GM06990 (cell line): ENCODE measurements around the gene ZNF470.

Source experiments
- DNase-seq: peaks from one replicate; pipeline ENCODE4 v3.0.0-alpha.2; 2011; ENCODE audit not compliant: insufficient read length; ENCODE audit errors: extremely low read depth
- H3K27me3 ChIP-seq: replicated peaks from 2 replicates; pipeline ENCODE4 v1.6.0; 2011; ENCODE audit warnings: low read length; ENCODE audit not compliant: control insufficient read depth, insufficient read depth
- H3K36me3 ChIP-seq: 2 replicates; pipeline ENCODE4 v1.5.1; 2011; ENCODE audit warnings: low read length; ENCODE audit not compliant: control insufficient read depth, insufficient read depth
- H3K4me3 ChIP-seq: replicated peaks from 2 replicates; pipeline ENCODE4 v1.5.1; 2011; ENCODE audit warnings: low read depth, mild to moderate bottlenecking, control low read depth, low read length
- CTCF ChIP-seq: IDR thresholded peaks from 2 replicates; pipeline ENCODE4 v1.5.1; 2011; ENCODE audit warnings: low read length, control low read depth, mild to moderate bottlenecking, inconsistent platforms; ENCODE audit not compliant: insufficient read depth, poor library complexity, severe bottlenecking

ZNF470 gene

GRCh38 chr19:56596676-56597075 lies 29.4 kb downstream of the ZNF470 start:
- H3K36me3 ChIP-seq: peaks cover 7% of the 10 kb centered on the region
- H3K4me3 ChIP-seq: no peak overlapping the region
- no peaks in the 10 kb centered on the region for H3K27me3 ChIP-seq
- DNase-seq: no peak
- TF ChIP-seq CTCF: no peak

GRCh38 chr19:56597696-56598095 lies 30.4 kb downstream of the ZNF470 start:
- TF ChIP-seq CTCF: no peak
- Histone ChIP-seq H3K27me3 (no peaks in the 10 kb centered on the region), H3K4me3 (no peak overlapping the region), H3K36me3 (peaks cover 7% of the 10 kb centered on the region)
- DNase-seq: no peak

DNA sequence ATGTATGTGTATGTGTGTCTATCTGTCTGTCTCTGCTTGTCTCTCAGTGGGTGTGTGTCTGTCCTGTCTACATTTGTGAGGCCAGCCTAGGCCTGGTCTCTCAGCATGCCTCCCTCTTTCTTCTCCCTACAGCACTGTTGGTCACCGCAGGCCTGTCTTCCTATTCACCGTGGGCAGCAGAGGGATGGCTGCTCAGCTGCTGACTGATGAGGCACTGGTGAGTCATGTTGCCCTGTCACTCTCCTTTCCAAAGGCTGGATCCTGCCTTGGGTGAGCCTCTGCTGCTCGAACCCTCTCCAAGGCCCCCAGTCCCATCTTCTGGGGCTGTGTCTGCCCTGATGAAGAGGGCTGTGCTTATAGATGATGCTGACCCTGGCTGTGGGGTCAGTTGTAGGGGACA lies 34.1 kb downstream of the ZNF470 start:
- no peak for DNase-seq
- Histone ChIP-seq H3K4me3 (no peak overlapping the region), H3K36me3 (peaks cover 7% of the 10 kb centered on the region), H3K27me3 (no peaks in the 10 kb centered on the region)
- TF ChIP-seq CTCF: no peak

GRCh38 chr19:56603829-56604228 lies 36.6 kb downstream of the ZNF470 start:
- H3K27me3 ChIP-seq: no peaks in the 10 kb centered on the region
- no peak for TF ChIP-seq CTCF
- H3K36me3 ChIP-seq: peaks cover 5% of the 10 kb centered on the region
- no peak overlapping the region for H3K4me3 ChIP-seq
- DNase-seq: no peak

DNA sequence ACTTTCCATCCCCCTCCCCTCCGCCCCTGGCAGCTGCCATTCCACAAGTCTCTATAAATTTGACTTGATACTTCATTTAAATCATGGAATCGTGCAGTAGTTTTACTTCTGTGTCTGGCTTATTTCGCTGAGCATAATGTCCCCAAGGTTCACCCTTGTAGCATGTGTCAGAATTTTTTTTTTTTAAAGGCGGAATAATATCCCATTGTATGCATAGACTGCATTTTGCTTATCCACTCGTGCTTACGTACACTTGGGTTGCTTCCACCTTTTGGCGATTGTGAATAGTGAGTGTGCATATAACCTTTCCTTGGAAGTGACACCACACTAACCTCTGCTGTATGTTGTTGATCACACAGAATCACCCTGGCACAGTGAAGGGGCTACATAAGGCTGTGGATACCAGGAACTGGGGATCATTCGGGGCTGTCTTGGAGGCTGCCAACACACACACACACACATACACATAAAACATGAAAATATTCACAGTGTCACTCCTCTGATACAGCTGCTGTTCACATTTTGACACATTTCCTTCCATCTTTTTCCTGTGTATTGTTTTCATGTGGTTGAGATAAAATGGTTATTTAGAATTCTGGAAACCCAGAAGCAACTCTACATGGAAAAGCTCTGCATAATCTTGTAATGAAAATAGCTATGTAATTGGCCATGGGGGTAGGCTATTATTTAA lies 41.2 kb downstream of the ZNF470 start:
- Histone ChIP-seq H3K27me3 (no peaks in the 10 kb centered on the region), H3K4me3 (no peak overlapping the region), H3K36me3 (no peaks in the 10 kb centered on the region)
- TF ChIP-seq CTCF: no peak
- DNase-seq: no peak

GRCh38 chr19:56611288-56611687 lies 44.0 kb downstream of the ZNF470 start:
- Histone ChIP-seq H3K27me3 (no peaks in the 10 kb centered on the region), H3K4me3 (no peak overlapping the region), H3K36me3 (no peaks in the 10 kb centered on the region)
- no peak for DNase-seq
- no peak for TF ChIP-seq CTCF
